Smooth muscle cell (in vitro differentiated cells): ENCODE measurements around the gene AKT1. TPM values are rescaled to one million over a fixed set of nuclear protein-coding genes. Genes with fewer than 3 reads are reported as not detected.

Source experiments
- DNase-seq: peaks from one replicate; lab custom pipeline; 2025; ENCODE audit not compliant: unreplicated experiment; lab: John Stamatoyannopoulos, UW
- H2AFZ ChIP-seq: fragments of 200-600 bp; sonication (generic); 2 replicates; pipeline ENCODE4 v1.6.0; 2016; ENCODE audit warnings: antibody characterized with exemption, low read depth, mild to moderate bottlenecking
- H3F3A ChIP-seq: fragments of 200-600 bp; sonication (generic); 2 replicates; pipeline ENCODE4 v1.6.0; 2017; ENCODE audit warnings: antibody characterized with exemption, low read depth
- H3K27ac ChIP-seq: fragments of 200-600 bp; sonication (generic); 2 replicates; pipeline ENCODE4 v1.5.1; 2016; ENCODE audit warnings: low read depth, mild to moderate bottlenecking
- H3K27me3 ChIP-seq: fragments of 200-600 bp; sonication (generic); 2 replicates; pipeline ENCODE4 v1.6.1; 2016; ENCODE audit warnings: low read depth, mild to moderate bottlenecking
- H3K36me3 ChIP-seq: fragments of 200-600 bp; sonication (generic); 2 replicates; pipeline ENCODE4 v1.5.1; 2016; ENCODE audit warnings: low read depth
- H3K4me1 ChIP-seq: fragments of 200-600 bp; sonication (generic); 2 replicates; pipeline ENCODE4 v1.5.1; 2016; ENCODE audit warnings: low read depth
- H3K4me2 ChIP-seq: fragments of 200-600 bp; sonication (generic); 2 replicates; pipeline ENCODE4 v1.6.0; 2016; ENCODE audit warnings: mild to moderate bottlenecking
- H3K4me3 ChIP-seq: fragments of 200-600 bp; sonication (generic); 2 replicates; pipeline ENCODE4 v1.5.1; 2016; ENCODE audit warnings: mild to moderate bottlenecking
- H3K79me2 ChIP-seq: fragments of 200-600 bp; sonication (generic); 2 replicates; pipeline ENCODE4 v1.6.0; 2016; ENCODE audit warnings: low read depth, mild to moderate bottlenecking
- H3K9ac ChIP-seq: fragments of 200-600 bp; sonication (generic); 2 replicates; pipeline ENCODE4 v1.6.0; 2016; ENCODE audit warnings: low read depth
- H3K9me3 ChIP-seq: fragments of 200-600 bp; sonication (generic); replicated peaks from 2 replicates; pipeline ENCODE4 v1.5.1; 2016; ENCODE audit warnings: low read depth
- H4K20me1 ChIP-seq: fragments of 200-600 bp; sonication (generic); 2 replicates; pipeline ENCODE4 v1.6.0; 2016; ENCODE audit warnings: low read depth
- CTCF ChIP-seq: fragments of 200-600 bp; sonication (generic); IDR thresholded peaks from 2 replicates; pipeline ENCODE4 v1.5.1; 2017; ENCODE audit warnings: borderline replicate concordance, mild to moderate bottlenecking, antibody characterized with exemption; ENCODE audit not compliant: insufficient read depth, poor library complexity, severe bottlenecking
- WGBS: methylation state at CpG from one replicate; pipeline ENCODE4 v1.1.7; 2016; ENCODE audit warnings: low lambda C conversion rate; 5-methylcytosine and 5-hydroxymethylcytosine counted together
- polyA plus RNA-seq: library from polyadenylated mRNA; unstranded; fragments of >200 nt; fragmentation: Nextera tagmentation; extraction: Ambion mirVana; gene quantifications from 2 replicates; pipeline ENCODE4 v1.2.1, GENCODE V29; 2016
- total RNA-seq: library from RNA; depleted of rRNA; stranded (reverse); fragments of >200 nt; gene quantifications from 2 replicates; pipeline ENCODE4 v1.2.3, GENCODE V29; 2014

The AKT1 gene
- total and polyA plus RNA-seq, 2 experiments from 2014 or later, result 99.9 to 189 TPM

- H3K9ac ChIP-seq, result no peak overlapping the region
- H3K36me3 ChIP-seq, result no peaks in the 10 kb centered on the region
- no peak overlapping the region for H3K4me3 ChIP-seq
- H3K4me2 ChIP-seq, result no peak overlapping the region
- no peaks in the 10 kb centered on the region for H3K9me3 ChIP-seq
- 90% methylated on average over 14 of the region's 14 CpGs for WGBS
- H3K27me3 ChIP-seq, result no peaks in the 10 kb centered on the region
- no peaks in the 10 kb centered on the region for H3F3A ChIP-seq
- peaks cover 5% of the 10 kb centered on the region for H3K4me1 ChIP-seq
- TF ChIP-seq CTCF, result no peak
- no peak overlapping the region for H2AFZ ChIP-seq
- no peak overlapping the region for H3K27ac ChIP-seq
- H3K79me2 ChIP-seq, result no peaks in the 10 kb centered on the region
- peaks cover 9% of the 10 kb centered on the region for H4K20me1 ChIP-seq
- no peak for DNase-seq
These were observed 10.5 kb upstream of the AKT1 start for GRCh38 chr14:104805941-104806624.

GRCh38 chr14:104805326-104805678, 9.8 kb upstream of the AKT1 start:
- no peak for TF ChIP-seq CTCF
- Histone ChIP-seq H2AFZ (no peak overlapping the region), H3K27me3 (no peaks in the 10 kb centered on the region), H3K79me2 (no peaks in the 10 kb centered on the region), H3K4me1 (peaks cover 8% of the 10 kb centered on the region), H3K4me2 (no peak overlapping the region), H3K27ac (no peak overlapping the region), H3F3A (no peaks in the 10 kb centered on the region), H3K9me3 (no peaks in the 10 kb centered on the region), H4K20me1 (peaks cover 9% of the 10 kb centered on the region), H3K36me3 (no peaks in the 10 kb centered on the region), H3K9ac (no peak overlapping the region), H3K4me3 (no peak overlapping the region)
- no peak for DNase-seq
- 48% methylated on average over 3 of the region's 3 CpGs for WGBS

GRCh38 chr14:104804481-104805325, 9.2 kb upstream of the AKT1 start:
- WGBS, result 89% methylated on average over 18 of the region's 18 CpGs
- H4K20me1 ChIP-seq, result peaks cover 9% of the 10 kb centered on the region
- peaks cover 5% of the 10 kb centered on the region for H3F3A ChIP-seq
- no peak overlapping the region for H3K9ac ChIP-seq
- H3K4me3 ChIP-seq, result no peak overlapping the region
- no peak overlapping the region for H2AFZ ChIP-seq
- H3K79me2 ChIP-seq, result no peaks in the 10 kb centered on the region
- H3K27ac ChIP-seq, result no peak overlapping the region
- H3K4me2 ChIP-seq, result no peak overlapping the region
- TF ChIP-seq CTCF, result no peak
- no peaks in the 10 kb centered on the region for H3K36me3 ChIP-seq
- H3K9me3 ChIP-seq, result no peaks in the 10 kb centered on the region
- H3K4me1 ChIP-seq, result peaks cover 11% of the 10 kb centered on the region
- DNase-seq, result no peak
- no peaks in the 10 kb centered on the region for H3K27me3 ChIP-seq
